PFSK-1 (cell line): Measurements from ENCODE around the gene CAMSAP1.

Experiments used
- FOXP2 ChIP-seq: optimal IDR thresholded peaks from 2 replicates; pipeline ENCODE3; 2011; ENCODE audit warnings: borderline replicate concordance, control low read depth, inconsistent platforms; ENCODE audit not compliant: insufficient read depth; ENCODE audit errors: extremely low read length, extremely low read depth
- POLR2AphosphoS5 ChIP-seq: IDR thresholded peaks from 2 replicates; pipeline ENCODE4 v1.6.1; 2012; ENCODE audit warnings: low read depth, mild to moderate bottlenecking, control low read depth, low read length, moderate library complexity
- REST ChIP-seq, 2 experiments: IDR thresholded peaks; 2 replicates each; pipeline versions ENCODE4 v1.6.1 to v1.8.0; 2011 to 2012; ENCODE audit warnings: low read depth in 2 of 2, low read length in 2 of 2, control low read depth in 1 of 2, inconsistent platforms in 1 of 2, mild to moderate bottlenecking in 1 of 2, moderate library complexity in 1 of 2; ENCODE audit not compliant: insufficient read depth in 1 of 2
- SIN3A ChIP-seq: IDR thresholded peaks from 2 replicates; pipeline ENCODE4 v1.6.1; 2012; ENCODE audit warnings: mild to moderate bottlenecking, low read length, moderate library complexity, borderline replicate concordance; ENCODE audit not compliant: insufficient read depth
- TAF1 ChIP-seq: IDR thresholded peaks from 2 replicates; pipeline ENCODE4 v1.6.1; 2012; ENCODE audit warnings: low read length, control low read depth, borderline replicate concordance; ENCODE audit not compliant: insufficient read depth

CAMSAP1 gene

DNA sequence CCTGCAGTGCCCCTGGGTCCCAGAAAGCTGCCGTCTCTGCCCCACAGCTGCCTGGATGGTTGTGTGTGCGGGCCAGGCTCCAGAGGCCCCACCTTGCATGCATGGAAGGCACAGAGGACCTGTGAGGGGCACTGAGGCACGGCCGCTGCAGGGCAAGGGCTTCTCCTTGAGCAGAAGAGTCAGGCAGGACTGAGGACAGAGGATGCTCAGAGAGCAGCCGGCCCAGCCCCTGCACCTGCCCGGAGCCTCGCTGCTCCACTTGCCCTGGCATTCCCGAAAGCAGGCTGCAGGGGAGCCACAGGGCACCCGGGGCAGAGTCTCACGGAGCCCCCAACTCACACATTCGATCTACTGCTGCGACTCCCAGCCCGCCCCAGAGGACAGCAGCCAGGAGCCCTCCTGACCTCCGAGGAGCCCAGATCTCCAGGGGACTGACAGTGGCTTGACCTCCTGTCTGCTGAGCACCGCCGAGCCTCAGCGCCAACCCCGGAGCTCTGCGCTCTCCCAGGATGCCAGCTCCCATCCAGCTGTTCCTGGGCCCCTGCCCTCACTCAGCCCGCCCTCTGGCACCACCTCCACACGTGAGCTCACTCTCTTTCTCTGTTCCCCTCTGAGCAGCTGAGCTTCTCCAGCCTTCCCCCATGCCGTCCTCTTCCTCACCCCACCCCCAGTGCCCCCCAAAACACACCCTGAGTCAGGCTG is 110.4 kb downstream of the CAMSAP1 start:
- TF ChIP-seq POLR2AphosphoS5 (no peak), TAF1 (no peak), FOXP2 (no peak), SIN3A (no peak), REST (IDR thresholded peaks at IDR 0.05; ENCODE audit: insufficient read depth in 1 of 2, low read depth in 2 of 2, low read length in 2 of 2) (no peak)

DNA sequence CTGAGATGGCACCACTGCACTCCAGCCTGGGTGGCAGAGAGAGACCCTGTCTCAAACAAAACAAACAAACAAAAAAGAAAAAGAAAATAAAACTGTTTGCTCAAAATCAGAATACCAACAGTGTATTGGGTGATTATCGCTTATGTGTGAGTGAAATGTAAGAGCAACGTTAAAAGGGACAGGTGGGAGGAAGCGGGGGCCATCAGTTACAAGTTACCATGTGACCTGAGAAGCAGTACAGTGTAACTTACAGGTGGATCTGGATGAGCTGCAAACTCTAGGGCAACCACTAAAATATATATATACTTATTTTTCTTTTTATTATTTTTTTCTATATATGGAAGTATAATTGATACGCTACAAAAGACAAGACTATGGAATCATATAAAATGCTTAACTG is 112.0 kb downstream of the CAMSAP1 start:
- TF ChIP-seq TAF1 = no peak
- TF ChIP-seq SIN3A = no peak
- TF ChIP-seq POLR2AphosphoS5 = no peak
- no peak for TF ChIP-seq FOXP2

DNA sequence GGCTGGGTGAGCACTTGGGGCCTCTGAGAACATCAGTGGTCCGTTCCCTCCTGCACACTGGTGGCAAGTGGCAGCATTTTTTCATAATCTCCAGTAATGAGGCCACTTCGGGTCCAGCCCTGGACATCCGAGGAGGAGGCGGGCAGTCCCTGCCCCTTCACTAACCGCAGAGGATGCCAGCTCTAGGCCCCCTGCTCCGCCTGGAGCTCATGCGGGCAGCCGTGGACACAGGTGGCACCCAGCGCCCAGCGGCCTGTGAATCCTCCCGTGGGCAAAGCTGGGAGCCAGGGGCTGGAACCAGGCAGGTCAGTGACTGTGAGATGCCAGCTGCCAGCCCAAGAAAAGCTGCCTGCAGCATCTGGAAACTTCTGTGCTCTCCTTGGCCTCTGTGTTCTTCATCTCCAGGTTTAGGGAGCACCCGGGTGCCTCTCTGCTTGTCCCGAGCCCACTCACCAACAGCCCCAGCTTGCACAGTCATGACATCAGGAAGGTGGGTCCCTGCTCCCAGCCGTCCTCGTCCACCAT is 112.9 kb downstream of the CAMSAP1 start:
- TF ChIP-seq FOXP2 (no peak), SIN3A (no peak), REST (IDR thresholded peaks at IDR 0.05; ENCODE audit: insufficient read depth in 1 of 2, low read depth in 2 of 2, low read length in 2 of 2) (no peak), POLR2AphosphoS5 (no peak), TAF1 (no peak)

DNA sequence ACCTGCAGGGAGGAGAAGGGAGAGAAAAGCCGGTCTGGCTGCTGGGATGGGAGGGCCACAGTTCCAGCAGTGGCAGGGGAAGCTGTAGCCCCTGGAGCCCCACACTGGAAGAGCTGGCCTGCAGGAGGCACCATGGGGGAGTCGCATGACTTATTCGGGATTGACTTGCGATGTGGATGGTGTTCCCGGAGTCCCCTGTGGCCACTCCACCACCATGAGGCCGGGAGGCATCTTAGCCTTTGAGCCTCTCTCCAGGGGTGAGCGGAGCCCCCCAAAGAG is 113.3 kb downstream of the CAMSAP1 start:
- TF ChIP-seq POLR2AphosphoS5 (no peak), REST (IDR thresholded peaks at IDR 0.05; ENCODE audit: insufficient read depth in 1 of 2, low read depth in 2 of 2, low read length in 2 of 2) (no peak), SIN3A (no peak), FOXP2 (no peak), TAF1 (no peak)

GRCh38 chr9:135793221-135794056 is 113.9 kb downstream of the CAMSAP1 start:
- TF ChIP-seq REST (IDR thresholded peaks at IDR 0.05; ENCODE audit: insufficient read depth in 1 of 2, low read depth in 2 of 2, low read length in 2 of 2) = no peak
- TF ChIP-seq TAF1 = no peak
- no peak for TF ChIP-seq SIN3A
- no peak for TF ChIP-seq FOXP2
- TF ChIP-seq POLR2AphosphoS5 = no peak
